H1 (cell line): ENCODE results near the gene CHRNA3. TPM values are rescaled to one million over a fixed set of nuclear protein-coding genes. Genes with fewer than 3 reads are reported as not detected.

ENCODE experiments used
- CTCF ChIA-PET: fragments of 300-600 bp; sonication (Branson Sonifier 250); formaldehyde crosslinking; loops from one replicate; lab custom pipeline; 2021; ENCODE audit not compliant: partially characterized antibody; lab: Charles Lee
- POLR2A ChIA-PET: fragments of 300-600 bp; sonication (Branson Sonifier 250); formaldehyde crosslinking; loops from one replicate; lab custom pipeline; 2021; ENCODE audit warnings: inconsistent platforms; ENCODE audit not compliant: partially characterized antibody; lab: Charles Lee
- DNase-seq, 2 experiments: peaks; one replicate each; pipeline versions ENCODE4 v3.0.0 to v3.0.0-alpha.2; 2010 to 2022; ENCODE audit warnings: low spot score in 2 of 2, low read depth in 1 of 2, mixed read lengths in 1 of 2
- FAIRE-seq: peaks from 2 replicates; lab custom pipeline; 2011; peaks lifted over from hg19 to GRCh38; lab: Jason Lieb, UNC
- H2AFZ ChIP-seq: 2 replicates; pipeline ENCODE4 v1.8.1; 2012; ENCODE audit warnings: low read length, inconsistent platforms
- H2AK5ac ChIP-seq: 2 replicates; pipeline ENCODE4 v1.6.1; 2013; ENCODE audit warnings: low read depth, low read length
- H2BK120ac ChIP-seq: replicated peaks from 2 replicates; pipeline ENCODE3; 2013; ENCODE audit warnings: low read depth, low read length, inconsistent platforms
- H2BK12ac ChIP-seq: 2 replicates; pipeline ENCODE4 v1.6.1; 2013; ENCODE audit warnings: low read depth, low read length
- H2BK15ac ChIP-seq: 2 replicates; pipeline ENCODE4 v1.6.1; 2013; ENCODE audit warnings: low read length
- H2BK20ac ChIP-seq: 2 replicates; pipeline ENCODE4 v1.6.1; 2013; ENCODE audit warnings: low read length
- H2BK5ac ChIP-seq: 2 replicates; pipeline ENCODE4 v1.6.1; 2013; ENCODE audit warnings: low read depth, low read length
- H3K14ac ChIP-seq: 2 replicates; pipeline ENCODE4 v1.6.1; 2013; ENCODE audit warnings: inconsistent platforms; ENCODE audit not compliant: insufficient read length
- H3K18ac ChIP-seq: 2 replicates; pipeline ENCODE4 v1.6.1; 2013; ENCODE audit warnings: low read length; ENCODE audit errors: extremely low read depth
- H3K23ac ChIP-seq: 2 replicates; pipeline ENCODE4 v1.6.1; 2013; ENCODE audit warnings: inconsistent platforms; ENCODE audit not compliant: insufficient read length
- H3K23me2 ChIP-seq: 2 replicates; pipeline ENCODE4 v1.6.1; 2013; ENCODE audit warnings: low read depth, low read length
- H3K27ac ChIP-seq: 2 replicates; pipeline ENCODE4 v1.6.1; 2011; ENCODE audit warnings: low read depth, low read length, inconsistent platforms
- H3K27me3 ChIP-seq, 4 experiments: replicated peaks in 1 of 4; 1 replicate in 1 of 4; 2 replicates in 3 of 4; pipeline versions ENCODE4 v1.6.1 to v1.8.1; 2011 to 2013; ENCODE audit warnings: low read length in 3 of 4, mild to moderate bottlenecking in 3 of 4, inconsistent platforms in 2 of 4, mixed read lengths in 2 of 4, moderate library complexity in 1 of 4; ENCODE audit not compliant: control insufficient read depth in 3 of 4, insufficient read depth in 3 of 4; ENCODE audit errors: extremely low read depth in 1 of 4
- H3K36me3 ChIP-seq, 4 experiments: 2 replicates each; pipeline versions ENCODE4 v1.6.1 to v1.8.1; 2011 to 2013; ENCODE audit warnings: mild to moderate bottlenecking in 4 of 4, low read length in 3 of 4, moderate library complexity in 2 of 4, control low read depth in 1 of 4, inconsistent platforms in 1 of 4; ENCODE audit not compliant: insufficient read depth in 4 of 4, control insufficient read depth in 2 of 4
- H3K4ac ChIP-seq: replicated peaks from 2 replicates; pipeline ENCODE3; 2013; ENCODE audit warnings: low read length, low read depth, mixed read lengths, inconsistent platforms; ENCODE audit not compliant: insufficient read length
- H3K4me1 ChIP-seq, 4 experiments: replicated peaks in 1 of 4; 1 replicate in 1 of 4; 2 replicates in 3 of 4; pipeline versions ENCODE4 v1.6.1 to v1.8.1; 2011 to 2013; ENCODE audit warnings: low read length in 3 of 4, inconsistent platforms in 2 of 4, mixed read lengths in 1 of 4; ENCODE audit not compliant: insufficient read depth in 4 of 4, control insufficient read depth in 3 of 4
- H3K4me2 ChIP-seq, 2 experiments: 2 replicates each; pipeline versions ENCODE4 v1.6.1 to v1.8.1; 2011 to 2013; ENCODE audit warnings: low read depth in 2 of 2, low read length in 2 of 2, control low read depth in 1 of 2, inconsistent platforms in 1 of 2, mild to moderate bottlenecking in 1 of 2; ENCODE audit not compliant: insufficient read depth in 1 of 2
- H3K4me3 ChIP-seq, 4 experiments: fragments of 200-600, 300-600 bp in 1 of 4; sonication (generic), shearing (Covaris generic), sonication (Bioruptor Twin) in 1 of 4; 2 replicates each; pipeline versions ENCODE4 v1.5.1 to v1.8.1; 2011 to 2016; ENCODE audit warnings: low read length in 4 of 4, low read depth in 3 of 4, control low read depth in 2 of 4, inconsistent platforms in 2 of 4, mild to moderate bottlenecking in 2 of 4, mixed read lengths in 1 of 4, moderate library complexity in 1 of 4; ENCODE audit not compliant: insufficient read depth in 2 of 4; ENCODE audit errors: extremely low read depth in 1 of 4
- H3K56ac ChIP-seq: replicated peaks from 2 replicates; pipeline ENCODE3; 2013; ENCODE audit warnings: low read depth, mild to moderate bottlenecking, mixed read lengths, low read length, inconsistent platforms; ENCODE audit not compliant: insufficient read length
- H3K79me1 ChIP-seq: 2 replicates; pipeline ENCODE4 v1.6.1; 2013; ENCODE audit warnings: low read depth, low read length, control low read depth
- H3K79me2 ChIP-seq, 2 experiments: 2 replicates each; pipeline versions ENCODE4 v1.6.1 to v1.8.1; 2012 to 2013; ENCODE audit warnings: low read length in 2 of 2, mild to moderate bottlenecking in 2 of 2, inconsistent platforms in 1 of 2; ENCODE audit not compliant: insufficient read depth in 2 of 2, control insufficient read depth in 1 of 2
- H3K9ac ChIP-seq, 4 experiments: replicated peaks in 1 of 4; 1 replicate in 1 of 4; 2 replicates in 3 of 4; pipeline versions ENCODE4 v1.6.1 to v1.8.1; 2011 to 2013; ENCODE audit warnings: low read depth in 3 of 4, low read length in 3 of 4, control low read depth in 2 of 4, mild to moderate bottlenecking in 2 of 4, moderate library complexity in 2 of 4, inconsistent platforms in 1 of 4; ENCODE audit errors: extremely low read depth in 1 of 4
- H3K9me3 ChIP-seq, 2 experiments: 2 replicates each; pipeline versions ENCODE4 v1.6.1 to v1.8.1; 2012 to 2013; ENCODE audit warnings: mild to moderate bottlenecking in 2 of 2, moderate library complexity in 2 of 2, control low read depth in 1 of 2, inconsistent platforms in 1 of 2, low read depth in 1 of 2, low read length in 1 of 2, mixed read lengths in 1 of 2; ENCODE audit not compliant: insufficient read depth in 2 of 2
- H4K20me1 ChIP-seq, 2 experiments: replicated peaks in 1 of 2; 2 replicates each; pipeline versions ENCODE3 to v1.8.1; 2011 to 2013; ENCODE audit warnings: inconsistent platforms in 2 of 2, low read length in 2 of 2, mild to moderate bottlenecking in 1 of 2; ENCODE audit not compliant: insufficient read depth in 2 of 2, control insufficient read depth in 1 of 2
- H4K5ac ChIP-seq: 2 replicates; pipeline ENCODE4 v1.6.1; 2013; ENCODE audit warnings: low read length, low read depth, mixed read lengths, inconsistent platforms; ENCODE audit not compliant: insufficient read length
- H4K8ac ChIP-seq: 2 replicates; pipeline ENCODE4 v1.8.0; 2013; ENCODE audit warnings: mild to moderate bottlenecking, moderate library complexity, low read length, inconsistent platforms; ENCODE audit not compliant: insufficient read depth; ENCODE audit errors: extremely low read depth
- H4K91ac ChIP-seq: replicated peaks from 2 replicates; pipeline ENCODE3; 2013; ENCODE audit warnings: low read length, mixed read lengths, inconsistent platforms; ENCODE audit not compliant: insufficient read length
- BACH1 ChIP-seq: IDR thresholded peaks from 2 replicates; pipeline ENCODE4 v1.6.1; 2012; ENCODE audit warnings: low read length, improper control_type of control experiment
- FOSL1 ChIP-seq: IDR thresholded peaks from 2 replicates; pipeline ENCODE4 v1.6.1; 2011; ENCODE audit warnings: mild to moderate bottlenecking, low read depth, low read length, moderate library complexity; ENCODE audit not compliant: insufficient read depth
- GABPA ChIP-seq: IDR thresholded peaks from 2 replicates; pipeline ENCODE4 v1.6.1; 2011; ENCODE audit warnings: mild to moderate bottlenecking, low read length, moderate library complexity, borderline replicate concordance; ENCODE audit not compliant: insufficient read depth
- PHF8 ChIP-seq: fragments of 200-600 bp; sonication (generic); conservative IDR thresholded peaks from 2 replicates; pipeline ENCODE4 v1.7.1; 2012; ENCODE audit warnings: low read depth, mild to moderate bottlenecking, inconsistent platforms, low read length, moderate library complexity
- SRF ChIP-seq: IDR thresholded peaks from 2 replicates; pipeline ENCODE4 v1.6.1; 2011; ENCODE audit warnings: mild to moderate bottlenecking, low read depth, low read length, moderate library complexity
- ZNF274 ChIP-seq: IDR thresholded peaks from 2 replicates; pipeline ENCODE4 v1.7.0; 2012; ENCODE audit warnings: low read length, borderline replicate concordance; ENCODE audit errors: extremely low read depth
- whole genome bisulfite sequencing, 2 experiments: shearing (Covaris generic) in 1 of 2; methylation state at CpG; one replicate each; pipeline versions ENCODE4 v1.1.6 to v1.1.7; 2013 to 2015; ENCODE audit warnings: low lambda C conversion rate in 2 of 2, mixed read lengths in 2 of 2, inconsistent platforms in 1 of 2, low coverage in 1 of 2, missing lambda C conversion rate in 1 of 2; ENCODE audit not compliant: insufficient replicate concordance in 2 of 2, insufficient coverage in 1 of 2, insufficient read length in 1 of 2; ENCODE audit errors: extremely low coverage in 1 of 2, missing lambda C conversion rate in 1 of 2; 5-methylcytosine and 5-hydroxymethylcytosine counted together
- polyA plus RNA-seq, 7 experiments: library from polyadenylated mRNA; depleted of rRNA in 3 of 7; stranded (reverse) in 5 of 7; unstranded in 2 of 7; fragments of >200 nt in 5 of 7; fragments of 200-250 nt in 2 of 7; gene quantifications; 1 replicate in 5 of 7; 2 replicates in 1 of 7; 4 replicates in 1 of 7; pipeline versions ENCODE4 v1.2.1 to v1.2.3, GENCODE V29; 2011 to 2013; ENCODE audit warnings: missing spikeins in 2 of 7, mixed read lengths in 2 of 7
- total RNA-seq: library from RNA; stranded (reverse); fragmentation: NEBNext Ultra II Directional; extraction: Animal tissue kit (Norgen Biotek cat#: 25700); gene quantifications from 2 replicates; pipeline ENCODE4 v1.2.1, GENCODE V29; 2021

The CHRNA3 gene
- total and polyA plus RNA-seq, 2 of the 8 experiments (the other 6 are each of a cell fraction or from before 2014, with no cell fraction given): 2.1 to 4.7 TPM

DNA sequence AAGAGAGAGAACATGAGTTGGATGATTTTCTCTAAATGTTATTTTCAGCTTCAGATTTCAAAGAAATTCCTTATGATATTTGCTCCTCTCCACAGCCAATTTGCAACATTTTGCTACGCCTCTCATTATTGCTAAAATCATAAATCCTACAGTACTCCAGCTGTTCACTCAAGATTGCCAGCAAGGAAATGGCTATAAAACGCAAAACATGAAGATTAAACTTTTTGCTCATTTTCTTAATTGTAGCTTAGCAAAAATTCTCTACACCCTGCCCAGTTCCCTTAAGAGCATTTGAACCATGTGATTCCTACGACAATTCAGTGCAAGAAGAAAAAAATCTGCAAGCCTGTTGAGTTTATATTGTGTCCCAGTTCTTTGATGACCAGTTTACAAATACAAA, 6.8 kb downstream of the CHRNA3 start:
- H3K23me2 ChIP-seq: no peaks in the 10 kb centered on the region
- no peaks in the 10 kb centered on the region for H3K36me3 ChIP-seq
- H2BK15ac ChIP-seq: no peak overlapping the region
- no peak overlapping the region for H3K56ac ChIP-seq
- no peak overlapping the region for H3K18ac ChIP-seq
- TF ChIP-seq ZNF274: no peak
- no peak for TF ChIP-seq PHF8
- no peak for TF ChIP-seq SRF
- no peak for TF ChIP-seq GABPA
- TF ChIP-seq BACH1: no peak
- no peak for TF ChIP-seq FOSL1
- H2AK5ac ChIP-seq: no peak overlapping the region
- CTCF ChIA-PET: interaction anchor here (1.4 to 2.6 kb wide), 3 partner anchors 28 to 305 kb away, joined by 3 to 8 read pairs (median 3); no protein-coding TSS in a partner anchor
- no peak overlapping the region for H2BK20ac ChIP-seq
- WGBS, 2 experiments: 86% methylated on average over 3 of the region's 3 CpGs; no CpG with 5 or more reads in 1 of the 2 experiments
- H3K4ac ChIP-seq: no peak overlapping the region
- peaks cover 0 to 5% (median 3%) of the 10 kb centered on the region in 4 experiments; a peak in 5 of 7 replicates for H3K27me3 ChIP-seq
- POLR2A ChIA-PET: no interaction called here
- H3K27ac ChIP-seq: no peak overlapping the region
- H4K8ac ChIP-seq: no peak overlapping the region
- H2BK5ac ChIP-seq: no peak overlapping the region
- H2BK120ac ChIP-seq: no peak overlapping the region
- no peak for FAIRE-seq
- H4K91ac ChIP-seq: no peak overlapping the region
- H3K4me3 ChIP-seq: no peak overlapping the region
- H3K4me2 ChIP-seq: no peak overlapping the region
- H3K23ac ChIP-seq: no peak overlapping the region
- H2AFZ ChIP-seq: no peak overlapping the region
- H3K14ac ChIP-seq: no peak overlapping the region
- H4K5ac ChIP-seq: no peak overlapping the region
- H3K79me2 ChIP-seq: no peaks in the 10 kb centered on the region
- no peaks in the 10 kb centered on the region for H3K79me1 ChIP-seq
- no peak overlapping the region for H3K9ac ChIP-seq
- H2BK12ac ChIP-seq: no peak overlapping the region
- H3K4me1 ChIP-seq: no peaks in the 10 kb centered on the region
- no peaks in the 10 kb centered on the region for H3K9me3 ChIP-seq
- no peak for DNase-seq
- H4K20me1 ChIP-seq: no peaks in the 10 kb centered on the region
